Sigmoid colon (tissue), 7 donors: Measurements from ENCODE around the gene NQO2. TPM values are rescaled to one million over a fixed set of nuclear protein-coding genes. Genes with fewer than 3 reads are reported as not detected.

Experiments
- DNase-seq: peaks from one replicate; pipeline ENCODE4 v3.0.0-alpha.2; 2019
- H3K27ac ChIP-seq, 4 donors: fragments of 200-600 bp; sonication (generic); one replicate each; pipeline ENCODE4 v1.5.1; 2016 to 2019; ENCODE audit warnings: mild to moderate bottlenecking in 1 of 4
- H3K27me3 ChIP-seq, 3 donors: fragments of 200-600 bp; sonication (generic); one replicate each; pipeline ENCODE4 v1.5.1; 2019; ENCODE audit warnings: mild to moderate bottlenecking in 1 of 3
- H3K36me3 ChIP-seq, 4 donors: fragments of 200-600 bp; sonication (generic); one replicate each; pipeline ENCODE4 v1.5.1; 2016 to 2019
- H3K4me1 ChIP-seq, 4 donors: fragments of 200-600 bp; sonication (generic); one replicate each; pipeline ENCODE4 v1.5.1; 2017 to 2019
- H3K4me3 ChIP-seq, 4 donors: fragments of 200-600 bp; sonication (generic); one replicate each; pipeline ENCODE4 v1.5.1; 2017 to 2019; ENCODE audit warnings: mild to moderate bottlenecking in 2 of 4, moderate library complexity in 1 of 4
- H3K9me3 ChIP-seq, 4 donors: fragments of 200-600 bp in 3 of 4; sonication (generic) in 3 of 4; one replicate each; pipeline versions ENCODE4 v1.5.1 to v1.6.1; 2013 to 2019
- CTCF ChIP-seq, 4 experiments: fragments of 450-650 bp in 3 of 4; fragments of 200-600 bp in 1 of 4; IDR thresholded peaks; one replicate each; pipeline ENCODE4 v1.5.1; 2016 to 2019; ENCODE audit warnings: antibody characterized with exemption in 4 of 4, mild to moderate bottlenecking in 3 of 4, moderate library complexity in 2 of 4
- EP300 ChIP-seq, 4 donors: sonication (generic); formaldehyde crosslinking; IDR thresholded peaks; one replicate each; pipeline ENCODE4 v1.6.1; 2017; ENCODE audit warnings: antibody characterized with exemption in 4 of 4
- POLR2A ChIP-seq, 2 donors: fragments of 450-650 bp; IDR thresholded peaks; one replicate each; pipeline ENCODE4 v1.6.1; 2016; ENCODE audit warnings: antibody characterized with exemption in 2 of 2, mild to moderate bottlenecking in 2 of 2, moderate library complexity in 2 of 2
- POLR2AphosphoS5 ChIP-seq, 4 donors: sonication (generic); formaldehyde crosslinking; IDR thresholded peaks; one replicate each; pipeline ENCODE4 v1.6.1; 2017; ENCODE audit warnings: antibody characterized with exemption in 4 of 4
- WGBS, 2 donors: extraction: QIAGEN DNeasy Blood & Tissue Kit; methylation state at CpG; one replicate each; pipeline ENCODE4 v1.1.7; 2013; 5-methylcytosine and 5-hydroxymethylcytosine counted together
- intact Hi-C: fragments of 100-400 bp; cut with DNase I; formaldehyde crosslinking; loops from one replicate; pipeline ENCODE4 v1.15.1; 2023
- polyA plus RNA-seq, 3 donors: library from polyadenylated mRNA; stranded (reverse); fragments of 200-250 nt; gene quantifications; one replicate each; pipeline ENCODE4 v1.2.3, GENCODE V29; 2013
- total RNA-seq, 4 donors: library from RNA; depleted of rRNA; stranded (reverse); fragments of >200 nt; gene quantifications; one replicate each; pipeline ENCODE4 v1.1.0, GENCODE V29; 2016
- donor health status: healthy with polysubstance abuse.
- donor health status: Bipolar disorder and iron deficiency.
- donor health status: healthy.

NQO2 gene
- total and polyA plus RNA-seq, 7 donors: 12.5 to 33.2 (median 16.1) TPM

GRCh38 chr6:3014675-3015066 lies 15.0 kb downstream of the NQO2 start:
- H3K27me3 ChIP-seq: no peaks in the 10 kb centered on the region
- H3K36me3 ChIP-seq: peaks cover 7 to 85% (median 22%) of the 10 kb centered on the region in 4 donors
- no peak overlapping the region for H3K27ac ChIP-seq
- 89 to 94% methylated on average over 4 of the region's 4 CpGs for WGBS, 2 donors
- no peak overlapping the region for H3K4me3 ChIP-seq
- DNase-seq: no peak
- peaks cover 0 to 8% (median 4%) of the 10 kb centered on the region in 4 donors for H3K9me3 ChIP-seq
- H3K4me1 ChIP-seq: no peaks in the 10 kb centered on the region
- TF ChIP-seq POLR2AphosphoS5 (IDR thresholded peaks at IDR 0.05) (no peak), EP300 (IDR thresholded peaks at IDR 0.05) (no peak), CTCF (IDR thresholded peaks at IDR 0.05) (no peak), POLR2A (IDR thresholded peaks at IDR 0.05) (no peak)
- intact Hi-C loops: no loop called here

- TF ChIP-seq POLR2A (IDR thresholded peaks at IDR 0.05) (no peak), POLR2AphosphoS5 (IDR thresholded peaks at IDR 0.05) (no peak), CTCF (IDR thresholded peaks at IDR 0.05) (no peak), EP300 (IDR thresholded peaks at IDR 0.05) (no peak)
- H3K27ac ChIP-seq: no peak overlapping the region
- peaks cover 0 to 8% (median 4%) of the 10 kb centered on the region in 4 donors for H3K9me3 ChIP-seq
- intact Hi-C loops: no loop called here
- no peak for DNase-seq
- H3K4me1 ChIP-seq: no peaks in the 10 kb centered on the region
- no peak overlapping the region for H3K4me3 ChIP-seq
- 91 to 97% methylated on average over 10 of the region's 10 CpGs for WGBS, 2 donors
- no peaks in the 10 kb centered on the region for H3K27me3 ChIP-seq
- peaks cover 7 to 85% (median 18%) of the 10 kb centered on the region in 4 donors for H3K36me3 ChIP-seq
Measured at GRCh38 chr6:3015144-3015543, 15.4 kb downstream of the NQO2 start.

GRCh38 chr6:3016473-3017280 lies 17.0 kb downstream of the NQO2 start:
- Histone ChIP-seq H3K36me3 (peaks cover 0 to 79% (median 12%) of the 10 kb centered on the region in 4 donors), H3K9me3 (peaks cover 0 to 2% (median under 1%) of the 10 kb centered on the region in 4 donors), H3K4me3 (no peak overlapping the region), H3K27me3 (no peaks in the 10 kb centered on the region), H3K27ac (no peak overlapping the region), H3K4me1 (peaks cover 0 to 7% (median 0%) of the 10 kb centered on the region in 4 donors)
- TF ChIP-seq CTCF (IDR thresholded peaks at IDR 0.05): no peak
- no peak for TF ChIP-seq EP300 (IDR thresholded peaks at IDR 0.05)
- TF ChIP-seq POLR2A (IDR thresholded peaks at IDR 0.05): no peak
- DNase-seq: no peak
- intact Hi-C loops: no loop called here
- WGBS, 2 donors: 96 to 97% methylated on average over 17 of the region's 17 CpGs

- Histone ChIP-seq H3K9me3 (no peaks in the 10 kb centered on the region), H3K27me3 (no peaks in the 10 kb centered on the region), H3K4me3 (no peak overlapping the region), H3K4me1 (peaks cover 0 to 9% (median 2%) of the 10 kb centered on the region in 4 donors), H3K27ac (no peak overlapping the region), H3K36me3 (peaks cover 0 to 73% (median 12%) of the 10 kb centered on the region in 4 donors)
- TF ChIP-seq POLR2A (IDR thresholded peaks at IDR 0.05) (no peak), CTCF (IDR thresholded peaks at IDR 0.05) (no peak), POLR2AphosphoS5 (IDR thresholded peaks at IDR 0.05) (no peak), EP300 (IDR thresholded peaks at IDR 0.05) (no peak)
- intact Hi-C loops: no loop called here
- no peak for DNase-seq
- WGBS, 2 donors: 95 to 97% methylated on average over 9 of the region's 9 CpGs
Measured at GRCh38 chr6:3017304-3017703, 17.6 kb downstream of the NQO2 start.
